Thoracic aorta (tissue), 2 donors: ENCODE data around the gene DYNLRB1. TPM values are rescaled to one million over a fixed set of nuclear protein-coding genes. Genes with fewer than 3 reads are reported as not detected.
"Not testable (repeated sequence)": the region's sequence is repeated elsewhere in the genome, so short reads cannot be mapped to it uniquely, and the experiment has no call there.

Experiments
- ATAC-seq: fragments of 150-250 bp; one replicate; pipeline ENCODE4 v1.8.0; 2017; ENCODE audit warnings: low read depth; ENCODE audit not compliant: insufficient number of reproducible peaks, low FRiP score
- DNase-seq: peaks from one replicate; pipeline ENCODE4 v3.0.0-alpha.2; 2020; ENCODE audit warnings: low spot score
- H3K27ac ChIP-seq, 2 donors: fragments of 200-600 bp; sonication (generic); 1 replicate in 1 of 2; 2 replicates in 1 of 2; pipeline ENCODE4 v1.5.1; 2016; ENCODE audit warnings: mild to moderate bottlenecking in 2 of 2, moderate library complexity in 2 of 2
- H3K27me3 ChIP-seq: fragments of 200-600 bp; sonication (generic); replicated peaks from 2 replicates; pipeline ENCODE4 v1.6.0; 2016; ENCODE audit warnings: mild to moderate bottlenecking; ENCODE audit not compliant: insufficient read depth
- H3K36me3 ChIP-seq: fragments of 200-600 bp; sonication (generic); one replicate; pipeline ENCODE4 v1.5.1; 2016
- H3K4me1 ChIP-seq, 2 donors: fragments of 200-600 bp; sonication (generic); 1 replicate in 1 of 2; 2 replicates in 1 of 2; pipeline versions ENCODE4 v1.5.1 to v1.6.0; 2016; ENCODE audit warnings: low read depth in 2 of 2, mild to moderate bottlenecking in 1 of 2; ENCODE audit not compliant: control insufficient read depth in 1 of 2
- H3K4me3 ChIP-seq: fragments of 200-600 bp; sonication (generic); 2 replicates; pipeline ENCODE4 v1.5.1; 2016; ENCODE audit warnings: mild to moderate bottlenecking
- H3K9me3 ChIP-seq: fragments of 200-600 bp; sonication (generic); 2 replicates; pipeline ENCODE4 v1.5.1; 2016
- CTCF ChIP-seq: fragments of 200-600 bp; sonication (generic); IDR thresholded peaks from one replicate; pipeline ENCODE4 v1.5.1; 2019; ENCODE audit warnings: antibody characterized with exemption
- total RNA-seq, 2 donors: library from RNA; depleted of rRNA; stranded (reverse); fragments of >200 nt; gene quantifications; one replicate each; pipeline versions ENCODE4 v1.1.0 to v1.2.3, GENCODE V29; 2016

Gene DYNLRB1
- total RNA-seq, 2 donors from 2014 or later: 115 to 138 TPM

- no peak for TF ChIP-seq CTCF
These were observed 24.2 kb upstream of the DYNLRB1 start for GRCh38 chr20:34491932-34492509.

GRCh38 chr20:34493646-34494045, 22.6 kb upstream of the DYNLRB1 start:
- DNase-seq (no peak), ATAC-seq (no peak)
- no peak for TF ChIP-seq CTCF
- Histone ChIP-seq H3K4me3 (no peak overlapping the region), H3K27me3 (no peaks in the 10 kb centered on the region), H3K36me3 (peaks cover 38% of the 10 kb centered on the region), H3K27ac (no peak overlapping the region), H3K9me3 (no peaks in the 10 kb centered on the region), H3K4me1 (no peaks in the 10 kb centered on the region)

More at GRCh38 chr20:34491932-34492509, 24.2 kb upstream of the DYNLRB1 start:
- Histone ChIP-seq H3K27me3 (no peaks in the 10 kb centered on the region), H3K4me1 (no peaks in the 10 kb centered on the region), H3K9me3 (no peaks in the 10 kb centered on the region), H3K36me3 (peaks cover 33% of the 10 kb centered on the region), H3K27ac (no peak overlapping the region), H3K4me3 (no peak overlapping the region)
- DNase-seq (no peak), ATAC-seq (no peak)

GRCh38 chr20:34495307-34495706, 20.9 kb upstream of the DYNLRB1 start:
- DNase-seq (no peak), ATAC-seq (no peak)
- H3K36me3 ChIP-seq: peaks cover 30% of the 10 kb centered on the region

GRCh38 chr20:34495916-34496315, 20.3 kb upstream of the DYNLRB1 start:
- DNase-seq: no peak
- Histone ChIP-seq H3K27ac (no peak overlapping the region), H3K4me1 (no peaks in the 10 kb centered on the region), H3K27me3 (no peaks in the 10 kb centered on the region), H3K36me3 (peaks cover 27% of the 10 kb centered on the region), H3K9me3 (peaks cover 5% of the 10 kb centered on the region), H3K4me3 (no peak overlapping the region)
- no peak for TF ChIP-seq CTCF
- no peak for ATAC-seq

More at GRCh38 chr20:34495307-34495706, 20.9 kb upstream of the DYNLRB1 start:
- H3K4me3 ChIP-seq: no peak overlapping the region
- H3K4me1 ChIP-seq: no peaks in the 10 kb centered on the region
- H3K9me3 ChIP-seq: no peaks in the 10 kb centered on the region
- no peak overlapping the region for H3K27ac ChIP-seq
- TF ChIP-seq CTCF: no peak
- H3K27me3 ChIP-seq: no peaks in the 10 kb centered on the region

- DNase-seq, H3K9me3 ChIP-seq, ATAC-seq, H3K4me1 ChIP-seq, H3K4me3 ChIP-seq, H3K27me3 ChIP-seq, H3K27ac ChIP-seq: not testable (repeated sequence)
- H3K36me3 ChIP-seq: peaks cover 26% of the 10 kb centered on the region
These were observed 18.6 kb upstream of the DYNLRB1 start for GRCh38 chr20:34497596-34497995.

- H3K27me3 ChIP-seq: no peaks in the 10 kb centered on the region
- no peak overlapping the region for H3K27ac ChIP-seq
- no peak for TF ChIP-seq CTCF
- H3K9me3 ChIP-seq: peaks cover 5% of the 10 kb centered on the region
- H3K36me3 ChIP-seq: peaks cover 22% of the 10 kb centered on the region
- no peak overlapping the region for H3K4me3 ChIP-seq
- no peak for DNase-seq
- no peak for ATAC-seq
- no peaks in the 10 kb centered on the region for H3K4me1 ChIP-seq
These were observed 15.4 kb upstream of the DYNLRB1 start for GRCh38 chr20:34500823-34501222.
